ACHN (cell line): ENCODE measurements around the gene DCST1.

ENCODE experiments used
- DNase-seq: peaks from one replicate; pipeline ENCODE4 v3.0.0-alpha.2; 2015
- in situ Hi-C: cut with HindIII; loops from 2 replicates; pipeline ENCODE4 v1.10.0; 2017; ENCODE audit warnings: low sequenced_read_pairs, low pct_ligation_motif_present, low pct_unique_long_range_greater_than_20kb

The DCST1 gene

DNA sequence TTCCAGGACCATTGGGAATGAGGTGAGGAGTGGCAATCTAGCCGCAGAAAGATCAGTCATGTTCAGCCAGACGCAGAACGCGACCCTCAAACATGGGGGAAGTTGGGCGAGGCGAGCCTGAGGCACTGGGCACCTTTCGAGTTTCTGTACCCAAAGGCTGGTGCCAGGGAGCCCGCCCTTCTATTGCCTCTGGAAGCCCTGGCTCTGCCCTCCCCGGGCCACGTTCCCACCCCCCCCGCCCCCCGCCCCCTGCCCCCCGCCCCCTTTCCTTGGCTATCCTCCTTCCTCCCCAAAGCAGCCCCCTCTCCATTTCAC is 33.3 kb upstream of the DCST1 start:
- no peak for DNase-seq

DNA sequence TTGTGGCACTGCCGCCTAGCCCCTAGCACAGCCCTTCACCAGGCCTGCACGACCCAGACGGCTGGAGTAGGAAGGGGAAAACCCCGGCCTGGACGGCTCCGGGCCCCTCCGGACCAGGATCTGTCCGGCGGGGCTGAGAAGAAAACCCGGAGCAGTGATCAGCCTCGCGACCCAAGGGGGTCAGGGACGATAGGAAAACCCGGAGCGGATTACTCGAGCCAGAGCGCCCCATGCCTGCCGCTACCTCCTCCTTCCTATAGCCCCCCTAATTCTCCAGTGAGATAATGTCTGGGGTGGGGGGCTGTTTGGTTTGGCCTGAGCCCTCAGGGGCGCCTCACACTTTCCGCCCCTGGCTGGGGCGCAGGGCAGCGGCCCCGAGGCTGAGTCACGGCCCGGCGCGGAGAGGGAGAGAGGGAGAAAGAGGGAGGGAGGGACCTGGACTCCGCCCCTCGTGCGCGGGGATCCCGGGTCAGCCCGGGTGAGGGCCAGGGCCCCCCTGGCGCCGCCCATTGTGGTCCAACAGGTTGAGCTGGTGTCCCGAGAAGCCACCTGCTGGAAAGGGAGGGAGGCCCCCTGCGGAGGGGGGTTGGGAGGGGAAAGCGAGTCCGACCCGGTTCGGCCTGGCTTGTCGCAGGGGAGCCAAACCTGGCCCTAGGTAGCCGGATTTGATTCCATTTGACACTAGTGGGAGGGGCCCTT is 32.7 kb upstream of the DCST1 start:
- in situ Hi-C loops = no loop called here
- peak; percentile 94 for DNase-seq

More for the DNA sequence above, 33.3 kb upstream of the DCST1 start:
- in situ Hi-C loops = no loop called here

DNA sequence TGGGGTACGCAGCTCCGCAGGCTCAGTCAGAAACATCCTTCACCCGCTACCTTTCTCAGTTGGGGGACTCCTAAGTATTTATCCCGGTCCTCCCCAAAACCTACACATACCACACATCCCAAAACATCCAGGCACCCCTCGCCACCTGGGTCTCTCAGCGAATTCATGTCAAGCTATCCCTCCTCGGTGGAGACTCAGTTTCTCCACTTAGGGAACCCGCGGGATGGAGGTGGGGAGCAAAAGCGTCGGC is 32.3 kb upstream of the DCST1 start:
- in situ Hi-C loops = no loop called here
- no peak for DNase-seq

DNA sequence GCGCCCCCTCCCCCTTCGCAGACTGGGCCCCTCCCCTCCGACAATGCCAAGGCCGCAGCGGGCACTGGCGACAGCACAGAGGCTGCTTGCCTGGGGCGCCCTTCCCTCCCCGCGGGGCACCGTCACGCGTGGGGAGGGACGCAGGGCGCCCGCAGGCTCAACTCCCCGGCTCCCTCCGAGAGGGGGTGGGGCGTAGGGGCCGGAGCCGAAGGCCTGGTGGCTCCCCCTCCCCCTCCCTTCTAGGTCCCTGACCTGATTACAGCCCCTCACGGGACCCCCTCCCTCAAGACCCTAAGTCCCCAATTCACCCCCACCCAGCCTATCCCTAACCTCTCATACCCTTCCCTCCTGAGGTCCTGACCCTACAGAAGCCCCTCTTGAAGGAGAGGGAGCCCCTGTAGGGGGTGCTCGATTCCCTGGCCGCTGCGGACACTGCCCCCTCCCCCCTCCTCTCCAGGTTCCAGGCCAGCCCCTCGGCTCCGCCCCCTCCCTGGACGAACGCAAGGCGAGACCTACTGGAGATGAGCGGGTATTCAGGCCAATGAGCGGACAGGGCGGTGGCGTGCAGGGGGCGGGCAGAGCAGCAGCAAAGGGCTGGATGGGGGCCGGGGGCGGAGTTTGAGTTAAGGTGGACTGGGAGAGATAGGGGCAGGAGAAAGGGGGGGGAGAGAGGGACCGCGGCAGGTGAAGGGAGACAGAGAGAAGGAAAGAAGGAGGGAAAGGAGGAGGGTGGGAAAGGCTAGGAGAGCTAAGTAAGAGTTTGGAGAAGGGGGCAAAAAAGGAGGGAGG is 31.8 kb upstream of the DCST1 start:
- DNase-seq = peak; percentile 99
- in situ Hi-C loops = no loop called here

DNA sequence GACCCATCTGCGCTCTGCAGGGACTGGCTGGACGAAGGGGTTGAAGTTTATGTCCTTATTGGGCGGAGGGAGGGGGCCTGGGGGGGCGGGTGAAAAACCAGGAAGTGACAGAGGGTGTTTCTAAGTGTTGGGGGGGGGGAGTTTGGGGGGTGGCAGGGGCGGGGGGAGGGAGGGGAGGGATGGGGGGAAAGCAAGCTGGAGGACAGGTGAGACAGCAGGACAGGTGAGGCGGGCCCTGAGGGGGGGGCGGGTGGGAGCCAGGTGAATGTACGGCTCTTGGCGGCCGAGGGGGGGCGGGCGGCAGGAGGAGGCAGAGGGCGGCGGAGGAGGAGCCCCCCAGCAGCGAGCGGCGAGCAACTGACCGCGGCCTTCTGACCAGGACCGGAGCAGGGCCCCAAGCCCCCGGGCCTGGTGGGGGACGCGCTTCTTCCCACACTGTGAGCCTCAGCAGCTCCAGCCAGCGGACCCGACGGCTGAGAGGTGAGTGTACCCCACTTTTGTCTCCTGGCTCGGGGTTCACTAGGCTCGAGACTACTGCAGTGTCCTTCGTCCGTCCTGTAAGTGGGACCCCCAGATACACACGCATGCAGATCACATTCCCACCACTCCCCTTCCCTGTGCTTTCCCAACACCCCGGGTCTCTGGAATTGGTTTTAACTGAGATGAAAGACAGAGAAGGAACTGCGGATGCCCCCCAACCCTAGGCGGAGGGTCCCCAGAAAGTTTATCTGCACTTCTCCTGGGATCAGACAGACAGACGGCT is 31.0 kb upstream of the DCST1 start, which contains the start of gene ZBTB7B:
Gene ZBTB7B, plus strand, starts transcription at position 339 of the 763 bp plus-strand sequence. CDS start 11,859 bp downstream, outside the sequence.
- peak; percentile 40 for DNase-seq
- in situ Hi-C loops = no loop called here

DNA sequence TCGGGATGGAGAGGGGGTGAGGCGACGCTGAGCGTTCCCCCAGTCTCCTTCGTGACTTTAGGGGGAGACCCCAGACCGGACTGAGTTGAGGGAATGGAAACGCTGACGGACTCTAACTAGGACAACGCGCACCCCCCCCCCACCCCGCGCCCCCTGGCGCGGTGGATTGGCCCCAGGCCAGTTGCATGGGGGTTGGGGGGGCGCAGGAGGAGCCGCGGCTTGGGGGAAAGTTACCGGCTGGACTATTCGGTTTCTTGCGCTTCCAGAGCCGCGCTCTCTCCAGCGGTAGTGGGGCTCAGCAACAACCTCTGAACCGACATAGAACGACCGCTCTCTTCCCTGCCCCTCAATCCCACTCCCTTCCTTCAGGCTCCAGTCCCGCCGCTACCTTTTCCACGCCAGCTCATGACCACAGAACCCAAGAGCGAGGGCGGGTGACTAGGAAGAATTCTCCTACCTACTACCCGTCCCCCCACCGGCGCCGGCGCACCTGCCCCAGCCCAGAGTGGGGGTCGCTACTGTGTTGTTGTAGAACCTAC is 30.3 kb upstream of the DCST1 start:
- in situ Hi-C loops = no loop called here
- peak; percentile 37 for DNase-seq

DNA sequence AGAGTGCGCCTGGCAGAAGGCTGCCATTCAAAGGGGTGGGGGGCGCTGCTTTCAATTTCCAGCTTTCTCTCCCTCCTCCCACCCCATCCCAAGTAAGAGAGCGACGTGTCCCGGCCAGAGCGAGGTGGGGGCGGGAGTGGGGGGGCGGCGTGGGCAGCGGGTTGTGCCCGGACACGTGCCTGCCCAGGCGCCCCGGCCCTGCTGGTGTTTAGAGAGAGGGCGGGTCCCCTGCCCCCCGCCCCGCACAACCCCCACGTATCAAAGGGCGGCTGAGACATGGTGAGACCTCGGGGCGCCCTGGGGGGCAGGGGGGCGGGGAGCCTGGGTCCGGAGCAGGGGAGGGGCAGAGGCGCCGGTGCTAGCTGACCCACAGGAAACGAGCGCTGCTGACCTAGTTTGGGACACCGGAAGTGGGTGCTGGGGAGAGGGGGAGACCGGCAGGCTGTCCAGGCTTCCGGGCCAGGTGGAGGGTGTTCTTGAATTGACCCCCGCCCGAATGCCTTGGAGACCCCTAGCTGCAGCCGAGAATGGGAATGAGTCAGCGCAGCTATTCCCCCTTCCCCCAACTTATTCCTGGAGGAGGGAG is 29.8 kb upstream of the DCST1 start:
- in situ Hi-C loops = no loop called here
- DNase-seq = peak; percentile 81

DNA sequence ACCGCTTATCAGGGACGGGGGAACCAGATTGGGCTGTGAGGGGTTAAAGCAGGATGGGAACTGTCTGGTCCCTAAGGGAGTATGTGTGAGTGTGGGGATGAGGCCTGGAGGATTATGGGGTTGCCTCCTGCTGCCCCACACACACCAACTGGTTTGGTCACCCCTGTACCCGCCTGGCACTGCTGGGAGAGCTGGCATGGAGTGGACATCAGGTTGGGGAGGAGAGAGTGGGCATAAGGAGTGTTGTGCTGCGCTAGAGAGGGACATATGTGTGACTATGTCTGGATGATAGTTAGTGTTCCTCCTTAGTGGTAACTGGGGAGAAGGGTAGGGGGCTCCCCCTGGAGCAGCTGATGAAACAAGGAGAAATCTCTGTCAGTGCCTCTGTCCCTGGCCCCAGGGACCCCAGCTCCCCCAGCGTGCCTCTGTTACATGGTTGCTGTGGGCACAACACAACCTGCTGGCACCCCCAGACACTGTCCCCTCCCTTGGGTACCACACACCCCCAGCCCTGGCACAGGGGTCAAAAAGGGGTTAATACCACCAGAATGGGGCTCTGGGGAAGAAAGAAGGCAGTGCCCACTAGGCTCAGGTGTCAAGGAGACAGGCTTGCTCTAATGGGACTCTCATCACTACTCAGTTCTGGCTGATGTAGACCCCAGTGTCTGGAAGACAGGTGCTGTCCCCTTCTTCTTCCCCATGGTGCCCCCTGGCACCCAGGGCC is 29.1 kb upstream of the DCST1 start:
- no peak for DNase-seq
- in situ Hi-C loops = no loop called here

DNA sequence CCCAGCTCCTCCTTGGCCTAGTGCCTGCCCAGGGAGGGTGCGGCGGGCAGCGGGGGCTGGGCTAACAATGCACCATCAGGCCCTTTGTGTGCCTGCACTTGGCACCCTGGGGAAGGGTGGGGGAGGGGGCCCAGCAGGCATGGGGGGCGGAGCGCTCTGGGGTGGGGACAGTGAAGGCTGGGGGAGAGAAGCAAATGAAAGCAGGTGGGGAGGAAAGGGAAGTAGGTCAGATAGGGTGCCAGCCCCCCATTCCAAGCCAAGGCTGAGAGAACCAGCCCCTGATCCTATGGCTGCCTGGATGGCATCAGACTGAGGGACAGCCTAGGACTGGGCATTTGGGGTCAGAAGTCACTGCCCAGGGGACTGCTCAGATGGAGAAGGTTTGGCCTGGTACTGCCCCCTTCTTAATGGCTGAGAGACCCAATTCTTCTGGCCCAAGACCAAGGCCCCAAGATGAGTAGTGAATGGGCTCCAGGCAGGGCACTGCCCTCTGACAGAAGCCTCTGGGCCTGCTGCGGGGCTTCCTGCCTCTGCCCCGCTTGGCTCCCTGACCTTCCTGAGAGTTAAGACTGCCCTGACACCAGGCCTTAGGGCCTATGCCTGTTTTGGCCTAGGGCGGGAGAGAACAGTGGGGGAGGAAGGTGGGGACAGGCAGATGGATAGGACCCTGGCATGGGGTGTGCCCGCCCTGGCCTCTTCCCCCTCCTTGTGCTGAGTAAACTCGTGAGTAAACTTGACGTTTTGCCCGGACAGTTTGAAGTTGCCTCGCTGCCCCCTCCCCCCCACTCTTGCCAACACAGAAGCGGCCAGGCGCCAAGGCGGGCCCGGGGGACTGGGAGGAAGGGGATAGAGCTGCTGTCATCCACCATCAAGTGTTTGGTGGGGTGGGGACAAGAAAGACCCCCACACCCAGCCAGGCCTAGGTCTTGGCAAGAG is 28.3 kb upstream of the DCST1 start:
- in situ Hi-C loops = no loop called here
- DNase-seq = no peak

DNA sequence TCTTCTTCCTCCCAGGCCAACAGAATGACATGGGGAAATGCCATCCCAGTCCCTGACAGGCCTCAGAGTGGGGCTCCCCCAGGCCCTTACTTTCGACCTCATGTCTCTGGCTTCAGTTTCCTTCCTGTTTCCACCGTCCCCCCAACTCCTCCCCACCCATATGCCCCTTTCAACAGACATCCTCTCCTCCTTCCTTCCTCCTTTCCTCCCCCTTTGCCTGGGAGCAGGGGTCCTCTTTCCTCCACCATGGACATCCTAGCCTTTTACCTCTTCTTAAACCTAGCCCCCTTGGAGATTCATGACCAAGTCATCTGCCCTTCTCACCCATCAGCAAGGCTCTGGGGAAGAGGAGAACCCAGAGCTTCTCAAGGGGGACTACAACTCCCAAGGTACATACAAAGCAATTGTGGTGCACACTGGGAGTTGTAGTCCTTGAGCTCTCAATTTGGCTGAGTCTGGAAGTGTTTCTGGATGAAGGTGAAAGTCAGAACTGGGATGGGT is 27.0 kb upstream of the DCST1 start:
- in situ Hi-C loops = no loop called here
- no peak for DNase-seq

DNA sequence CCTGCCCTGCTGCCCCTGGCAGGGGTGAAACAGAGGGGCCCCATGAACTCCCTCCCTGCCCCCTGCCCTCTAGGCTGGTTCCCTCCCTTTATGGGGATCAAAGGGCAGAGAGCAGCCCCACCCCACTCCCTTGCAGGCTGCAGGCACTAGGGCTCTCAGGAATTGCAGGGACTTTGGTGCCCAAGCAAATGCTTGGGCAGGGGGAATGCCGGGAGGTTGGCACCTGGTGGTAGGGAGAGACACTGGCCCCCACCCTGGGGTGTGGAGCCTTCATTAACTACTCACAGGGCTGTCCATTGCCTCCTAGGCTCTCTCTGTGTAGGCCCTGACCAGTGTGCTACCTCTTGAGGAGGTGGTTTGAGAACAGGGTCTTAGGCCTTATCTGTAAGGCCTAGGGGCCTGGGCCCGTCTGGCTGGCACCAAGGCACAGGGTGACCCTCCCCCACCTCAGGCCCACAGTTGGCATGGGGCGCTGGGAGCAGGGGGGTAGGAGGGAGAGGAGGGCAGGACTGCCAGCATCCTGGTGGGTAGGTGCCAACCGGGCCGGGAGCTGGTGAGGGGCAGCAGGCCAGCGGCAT is 26.3 kb upstream of the DCST1 start:
- in situ Hi-C loops = no loop called here
- DNase-seq = no peak

DNA sequence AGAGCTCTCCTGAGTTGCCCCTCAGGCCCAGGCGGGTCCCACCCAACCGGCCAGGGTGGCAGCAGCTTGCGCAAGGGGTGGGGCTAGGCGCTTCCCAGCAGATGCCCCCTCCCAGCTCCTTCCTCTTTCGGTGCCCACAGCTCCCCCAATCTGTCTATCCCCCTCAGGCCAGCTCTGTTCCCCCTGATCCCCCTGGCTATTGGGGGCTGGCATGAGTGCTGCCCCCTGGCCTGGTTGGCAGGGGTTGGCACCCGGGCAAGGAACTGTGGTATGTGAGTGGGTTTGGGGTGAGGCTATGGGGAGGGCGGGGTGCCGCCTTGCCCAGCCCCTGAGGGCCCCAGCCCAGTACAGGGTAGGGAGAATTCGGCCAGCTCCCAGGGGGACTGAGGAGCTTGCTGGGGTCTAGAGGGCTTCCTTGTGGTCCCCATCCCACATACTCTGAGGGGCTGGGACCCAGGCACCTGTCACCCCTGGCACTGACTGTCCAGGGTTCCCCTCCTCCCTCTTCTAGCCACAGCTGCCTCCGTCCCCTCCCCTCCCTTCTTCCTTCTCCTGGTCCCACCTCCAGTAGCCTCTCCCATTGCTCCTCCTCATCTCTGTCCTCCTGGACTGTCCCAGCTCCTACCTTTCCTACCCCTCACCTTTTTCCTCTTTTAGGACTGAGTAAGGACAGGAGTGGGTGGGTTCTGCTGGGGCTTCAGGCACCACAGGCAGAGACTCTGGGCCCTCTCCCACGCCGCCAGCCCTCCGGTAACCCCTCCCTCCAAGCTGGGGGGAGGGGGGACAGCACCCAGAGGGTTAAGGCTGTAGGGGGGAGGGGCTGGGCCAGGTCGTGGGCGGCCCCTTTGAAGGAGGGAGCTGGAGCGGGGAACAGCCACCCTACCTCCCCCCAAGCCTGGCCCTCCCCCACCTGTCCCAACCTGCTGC is 25.3 kb upstream of the DCST1 start:
- in situ Hi-C loops = no loop called here
- DNase-seq = no peak

DNA sequence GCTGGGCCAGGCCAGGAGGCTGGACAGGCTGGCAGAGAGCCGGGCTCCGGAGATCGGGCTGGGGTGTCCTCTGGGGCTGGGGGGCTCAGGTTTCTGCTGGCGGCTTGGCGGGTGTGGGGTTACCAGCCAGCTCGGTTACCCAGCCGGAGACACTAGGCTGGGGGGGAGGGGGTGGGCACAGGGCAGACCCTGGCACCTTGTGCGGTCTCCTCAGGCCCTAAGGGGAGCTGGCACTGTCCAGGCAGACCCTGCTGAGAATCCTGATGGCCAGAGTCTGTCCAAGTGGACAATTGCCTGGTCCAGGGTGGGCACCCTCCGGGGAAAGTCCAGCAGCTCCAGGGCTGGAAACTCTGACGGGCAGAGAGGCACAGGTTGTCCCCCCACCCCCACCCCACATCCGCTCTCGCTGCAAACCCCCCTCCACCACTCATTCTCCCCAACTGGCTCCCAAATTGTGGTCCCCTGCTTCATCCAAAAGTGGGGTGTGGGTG is 24.4 kb upstream of the DCST1 start:
- no peak for DNase-seq
- in situ Hi-C loops = no loop called here

DNA sequence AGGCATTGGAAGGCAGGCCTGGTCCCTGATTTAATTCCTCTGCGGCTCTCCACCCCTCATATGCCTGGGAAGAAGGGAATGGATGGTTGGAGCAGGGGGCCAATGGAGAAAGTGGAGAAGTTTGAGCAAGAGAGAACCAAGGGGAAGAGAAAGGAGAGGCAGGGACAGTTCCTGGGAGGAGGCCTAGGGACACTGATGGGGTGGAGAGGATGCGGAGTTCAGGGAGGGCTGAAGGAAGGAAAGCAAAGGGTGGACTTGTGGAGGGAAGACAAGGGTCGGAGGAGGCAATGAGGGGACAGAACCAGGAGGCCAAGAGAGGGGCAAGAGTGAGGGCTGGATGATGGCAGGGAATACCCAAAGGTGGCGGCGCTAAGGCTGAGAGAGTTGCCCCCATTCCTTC is 23.9 kb upstream of the DCST1 start:
- DNase-seq = no peak
- in situ Hi-C loops = no loop called here

DNA sequence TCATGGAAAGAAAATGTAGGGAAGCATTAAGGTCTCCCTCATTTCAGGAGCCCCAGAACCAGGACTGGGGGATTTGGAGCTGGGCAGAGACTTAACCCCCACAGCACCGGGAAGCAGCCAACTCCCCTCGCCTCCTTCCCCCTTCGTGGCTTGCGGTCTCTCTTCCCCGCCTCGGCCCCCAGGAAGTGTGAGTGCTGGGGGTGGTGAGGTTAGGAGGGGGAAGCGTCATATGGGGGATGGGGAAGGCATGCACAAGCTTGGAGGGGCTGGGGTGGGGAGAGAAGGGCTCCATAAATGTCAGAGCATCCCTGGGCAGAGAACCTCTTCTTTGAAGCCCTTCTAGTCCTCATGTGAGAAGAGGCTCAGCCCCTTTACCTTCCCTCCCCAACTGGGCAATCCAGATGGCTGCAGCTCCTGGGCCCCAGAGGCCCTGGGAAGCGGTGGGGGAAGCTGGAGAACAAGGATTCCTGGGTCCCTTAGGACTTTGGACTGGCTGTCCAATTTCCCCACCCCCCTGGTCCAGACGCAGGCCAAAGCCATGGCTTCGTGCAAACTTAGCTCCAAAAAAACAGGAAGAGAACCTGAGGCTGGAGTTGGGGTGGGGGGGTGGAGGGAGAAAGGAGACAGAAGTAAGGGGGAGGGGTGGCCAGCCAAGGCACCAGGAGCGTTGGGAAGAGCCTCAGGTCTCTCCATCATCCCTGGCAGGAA is 23.3 kb upstream of the DCST1 start:
- in situ Hi-C loops = no loop called here
- no peak for DNase-seq
